ENCODE data around the gene ENO4. TPM values are rescaled to one million over a fixed set of nuclear protein-coding genes. Genes with fewer than 3 reads are reported as not detected.

The ENO4 gene
- total and polyA plus RNA-seq, 10 of the 15 experiments (the other 5 are each of a cell fraction or from before 2014, with no cell fraction given) = 0.12 to 0.37 (median 0.18) TPM; not detected in 7

- Histone ChIP-seq H3K4me1 (ENCODE audit: control insufficient read depth, insufficient read depth, low read length) (no peaks in the 10 kb centered on the region), H3K4me2 (ENCODE audit: control insufficient read depth, insufficient read depth) (no peak overlapping the region), H4K20me1 (ENCODE audit: control insufficient read depth, insufficient read depth) (no peaks in the 10 kb centered on the region), H3K27ac (ENCODE audit: control insufficient read depth, insufficient read depth) (no peak overlapping the region), H3K9me3 (replicated peaks; ENCODE audit: control insufficient read depth, insufficient read depth, low read length) (no peaks in the 10 kb centered on the region), H2AFZ (ENCODE audit: control insufficient read depth, low read depth, low read length) (no peak overlapping the region), H3K27me3 (replicated peaks in 1 of 2; ENCODE audit: control insufficient read depth in 2 of 2, insufficient read depth in 2 of 2, low read length in 1 of 2) (no peaks in the 10 kb centered on the region; a peak in 2 of 4 replicates), H3K9ac (ENCODE audit: control insufficient read depth, insufficient read depth, low read length) (no peak overlapping the region), H3K4me3 (no peak overlapping the region), H3K36me3 (ENCODE audit: control insufficient read depth in 2 of 2, insufficient read depth in 2 of 2, low read length in 1 of 2) (no peaks in the 10 kb centered on the region), H3K79me2 (ENCODE audit: control insufficient read depth, insufficient read depth, low read length) (no peaks in the 10 kb centered on the region)
- FAIRE-seq (no peak), DNase-seq (ENCODE audit: low read depth, low spot score) (no peak), ATAC-seq (no peak)
- intact Hi-C loops (cut with micrococcal nuclease; ENCODE audit: unreplicated experiment) (no loop called here), in situ Hi-C loops (cut with MboI) (no loop called here)
- SMC1A ChIA-PET (ENCODE audit: uncharacterized antibody, unreplicated experiment) = no interaction called here
- CTCF ChIA-PET = no interaction called here
- BruUV-seq (replicated peaks) = no TSS peak
- RAD21 ChIA-PET (ENCODE audit: unreplicated experiment) = no interaction called here
- POLR2A ChIA-PET = no interaction called here
- WGBS (ENCODE audit: insufficient coverage, insufficient replicate concordance, low lambda C conversion rate, missing lambda C conversion rate) = 24% methylated on average over 4 of the region's 4 CpGs
- TF ChIP-seq POLR2AphosphoS5 (IDR thresholded peaks at IDR 0.05; ENCODE audit: low read length) (no peak), STAT3 (IDR thresholded peaks at IDR 0.05; ENCODE audit: low read depth, low read length) (no peak), SMAD1 (IDR thresholded peaks at IDR 0.05; ENCODE audit: low read depth, partially characterized antibody) (no peak), RB1 (IDR thresholded peaks at IDR 0.05; ENCODE audit: borderline replicate concordance) (no peak), ZSCAN29 (IDR thresholded peaks at IDR 0.05) (no peak), WRNIP1 (IDR thresholded peaks at IDR 0.05; ENCODE audit: borderline replicate concordance, low read depth, low read length) (no peak), ZNF207 (IDR thresholded peaks at IDR 0.05; ENCODE audit: borderline replicate concordance) (no peak), KAT2A (conservative IDR thresholded peaks at IDR 0.05; ENCODE audit: control insufficient read depth, low read depth, low read length) (no peak), POLR2AphosphoS2 (IDR thresholded peaks at IDR 0.05; ENCODE audit: low read depth, low read length) (no peak), JUNB (IDR thresholded peaks at IDR 0.05) (no peak), PAX5 (IDR thresholded peaks at IDR 0.05; ENCODE audit: borderline replicate concordance, low read depth, low read length) (no peak), ATF7 (IDR thresholded peaks at IDR 0.05; ENCODE audit: low read depth) (no peak), LARP7 (IDR thresholded peaks at IDR 0.05) (no peak), IRF5 (IDR thresholded peaks at IDR 0.05; ENCODE audit: borderline replicate concordance) (no peak), SREBF2 (IDR thresholded peaks at IDR 0.05; ENCODE audit: low read length) (no peak)
- TF ChIP-seq, protein P1, sequence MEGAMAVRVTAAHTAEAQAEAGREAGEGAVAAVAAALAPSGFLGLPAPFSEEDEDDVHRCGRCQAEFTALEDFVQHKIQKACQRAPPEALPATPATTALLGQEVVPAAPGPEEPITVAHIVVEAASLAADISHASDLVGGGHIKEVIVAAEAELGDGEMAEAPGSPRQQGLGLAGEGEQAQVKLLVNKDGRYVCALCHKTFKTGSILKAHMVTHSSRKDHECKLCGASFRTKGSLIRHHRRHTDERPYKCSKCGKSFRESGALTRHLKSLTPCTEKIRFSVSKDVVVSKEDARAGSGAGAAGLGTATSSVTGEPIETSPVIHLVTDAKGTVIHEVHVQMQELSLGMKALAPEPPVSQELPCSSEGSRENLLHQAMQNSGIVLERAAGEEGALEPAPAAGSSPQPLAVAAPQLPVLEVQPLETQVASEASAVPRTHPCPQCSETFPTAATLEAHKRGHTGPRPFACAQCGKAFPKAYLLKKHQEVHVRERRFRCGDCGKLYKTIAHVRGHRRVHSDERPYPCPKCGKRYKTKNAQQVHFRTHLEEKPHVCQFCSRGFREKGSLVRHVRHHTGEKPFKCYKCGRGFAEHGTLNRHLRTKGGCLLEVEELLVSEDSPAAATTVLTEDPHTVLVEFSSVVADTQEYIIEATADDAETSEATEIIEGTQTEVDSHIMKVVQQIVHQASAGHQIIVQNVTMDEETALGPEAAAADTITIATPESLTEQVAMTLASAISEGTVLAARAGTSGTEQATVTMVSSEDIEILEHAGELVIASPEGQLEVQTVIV (IDR thresholded peaks at IDR 0.05; ENCODE audit: borderline replicate concordance, partially characterized antibody) = no peak
- TF ChIP-seq, protein P2, sequence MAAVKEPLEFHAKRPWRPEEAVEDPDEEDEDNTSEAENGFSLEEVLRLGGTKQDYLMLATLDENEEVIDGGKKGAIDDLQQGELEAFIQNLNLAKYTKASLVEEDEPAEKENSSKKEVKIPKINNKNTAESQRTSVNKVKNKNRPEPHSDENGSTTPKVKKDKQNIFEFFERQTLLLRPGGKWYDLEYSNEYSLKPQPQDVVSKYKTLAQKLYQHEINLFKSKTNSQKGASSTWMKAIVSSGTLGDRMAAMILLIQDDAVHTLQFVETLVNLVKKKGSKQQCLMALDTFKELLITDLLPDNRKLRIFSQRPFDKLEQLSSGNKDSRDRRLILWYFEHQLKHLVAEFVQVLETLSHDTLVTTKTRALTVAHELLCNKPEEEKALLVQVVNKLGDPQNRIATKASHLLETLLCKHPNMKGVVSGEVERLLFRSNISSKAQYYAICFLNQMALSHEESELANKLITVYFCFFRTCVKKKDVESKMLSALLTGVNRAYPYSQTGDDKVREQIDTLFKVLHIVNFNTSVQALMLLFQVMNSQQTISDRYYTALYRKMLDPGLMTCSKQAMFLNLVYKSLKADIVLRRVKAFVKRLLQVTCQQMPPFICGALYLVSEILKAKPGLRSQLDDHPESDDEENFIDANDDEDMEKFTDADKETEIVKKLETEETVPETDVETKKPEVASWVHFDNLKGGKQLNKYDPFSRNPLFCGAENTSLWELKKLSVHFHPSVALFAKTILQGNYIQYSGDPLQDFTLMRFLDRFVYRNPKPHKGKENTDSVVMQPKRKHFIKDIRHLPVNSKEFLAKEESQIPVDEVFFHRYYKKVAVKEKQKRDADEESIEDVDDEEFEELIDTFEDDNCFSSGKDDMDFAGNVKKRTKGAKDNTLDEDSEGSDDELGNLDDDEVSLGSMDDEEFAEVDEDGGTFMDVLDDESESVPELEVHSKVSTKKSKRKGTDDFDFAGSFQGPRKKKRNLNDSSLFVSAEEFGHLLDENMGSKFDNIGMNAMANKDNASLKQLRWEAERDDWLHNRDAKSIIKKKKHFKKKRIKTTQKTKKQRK (IDR thresholded peaks at IDR 0.05; ENCODE audit: low read depth, low read length) = no peak
- TF ChIP-seq, protein P3, sequence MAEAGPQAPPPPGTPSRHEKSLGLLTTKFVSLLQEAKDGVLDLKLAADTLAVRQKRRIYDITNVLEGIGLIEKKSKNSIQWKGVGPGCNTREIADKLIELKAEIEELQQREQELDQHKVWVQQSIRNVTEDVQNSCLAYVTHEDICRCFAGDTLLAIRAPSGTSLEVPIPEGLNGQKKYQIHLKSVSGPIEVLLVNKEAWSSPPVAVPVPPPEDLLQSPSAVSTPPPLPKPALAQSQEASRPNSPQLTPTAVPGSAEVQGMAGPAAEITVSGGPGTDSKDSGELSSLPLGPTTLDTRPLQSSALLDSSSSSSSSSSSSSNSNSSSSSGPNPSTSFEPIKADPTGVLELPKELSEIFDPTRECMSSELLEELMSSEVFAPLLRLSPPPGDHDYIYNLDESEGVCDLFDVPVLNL (IDR thresholded peaks at IDR 0.05; ENCODE audit: low read depth, low read length) = no peak
Observed at GRCh38 chr10:116868198-116868676, 18.9 kb downstream of the ENO4 start.
